ENCODE measurements around the gene FBXO31. TPM values are rescaled to one million over a fixed set of nuclear protein-coding genes. Genes with fewer than 3 reads are reported as not detected.

The FBXO31 gene
- total and polyA plus RNA-seq, 2 of the 13 experiments (the other 11 are each of a cell fraction or from before 2014, with no cell fraction given), result 92.4 to 101 TPM

GRCh38 chr16:87391950-87392820, 8.6 kb upstream of the FBXO31 start, which contains the start of gene MAP1LC3B (continued):
- TF ChIP-seq ZNF256 (CRISPR knock-in tag; conservative IDR thresholded peaks at IDR 0.05) (peak; percentile 85), JUN (CRISPR knock-in tag; IDR thresholded peaks at IDR 0.05) (peak; percentile 81), CERS6 (CRISPR knock-in tag; IDR thresholded peaks at IDR 0.05) (0 out of 2 replicates have a peak, but pooled peaks have one; percentile 25), KLF11 (CRISPR knock-in tag; IDR thresholded peaks at IDR 0.05) (peak; percentile 79), ZFP91 (CRISPR knock-in tag; IDR thresholded peaks at IDR 0.05; ENCODE audit: borderline replicate concordance) (peak; percentile 91), PAXIP1 (CRISPR knock-in tag; conservative IDR thresholded peaks at IDR 0.05) (peak; percentile 71; the same call in 1 of the 2 replicates), MXD4 (CRISPR knock-in tag; IDR thresholded peaks at IDR 0.05) (peak; percentile 95), ARNT2 (CRISPR knock-in tag; IDR thresholded peaks at IDR 0.05; ENCODE audit: low read depth) (peak; percentile 94), ZBTB21 (CRISPR knock-in tag; IDR thresholded peaks at IDR 0.05) (no peak), USF2 (IDR thresholded peaks at IDR 0.05; ENCODE audit: low read depth, low read length) (peak; percentile 87), USF2 (CRISPR knock-in tag; IDR thresholded peaks at IDR 0.05; ENCODE audit: borderline replicate concordance) (peak; percentile 87), HNRNPH1 (optimal IDR thresholded peaks at IDR 0.05; ENCODE audit: low read depth, low read length) (no peak), SOX13 (IDR thresholded peaks at IDR 0.05) (peak; percentile 35; the same call in 1 of the 2 replicates), SOX13 (CRISPR knock-in tag; conservative IDR thresholded peaks at IDR 0.05 in 1 of 2, IDR thresholded peaks at IDR 0.05 in 1 of 2) (peak in 1 of 2 experiments; percentile 65; a peak in 2 of 4 replicates), ZNF557 (CRISPR knock-in tag; IDR thresholded peaks at IDR 0.05) (no peak; the same call in 1 of the 2 replicates), ZBTB34 (CRISPR knock-in tag; IDR thresholded peaks at IDR 0.05) (0 out of 2 replicates have a peak, but pooled peaks have one; percentile 33), TCF7L2 (IDR thresholded peaks at IDR 0.05; ENCODE audit: low read depth, low read length) (no peak)

Measured in HepG2 (cell line).